Measurements from ENCODE around the gene SUPT3H.

Gene SUPT3H

DNA sequence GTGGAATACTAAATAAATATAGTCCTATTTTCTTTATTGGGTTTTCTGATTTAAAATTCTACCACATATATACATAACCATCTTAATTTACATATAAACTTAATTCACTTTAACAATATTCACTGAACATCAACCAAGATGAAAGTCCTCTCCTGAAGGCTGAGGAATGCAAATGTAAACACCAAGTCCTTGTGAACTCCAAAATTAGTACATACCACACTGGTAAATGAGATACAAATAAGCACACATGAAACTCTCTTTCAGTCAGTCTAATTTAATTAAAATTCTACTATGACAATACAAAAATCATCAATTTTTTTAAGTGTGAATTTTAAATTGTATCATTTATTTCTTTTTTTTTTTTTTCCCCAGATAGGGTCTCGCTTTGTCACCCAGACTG lies 254.7 kb downstream of the SUPT3H start:
- no peaks in the 10 kb centered on the region for H3K4me1 ChIP-seq (ENCODE audit: insufficient read depth, insufficient read length)
- H3K9ac ChIP-seq (ENCODE audit: insufficient read length, low read depth), result no peak overlapping the region
- H3K36me3 ChIP-seq (ENCODE audit: insufficient read depth, insufficient read length, low read length), result no peaks in the 10 kb centered on the region
- no peak for TF ChIP-seq ZNF274 (IDR thresholded peaks at IDR 0.05; ENCODE audit: low read depth, low read length)
- no peak for TF ChIP-seq YY1 (IDR thresholded peaks at IDR 0.05; ENCODE audit: insufficient read depth, insufficient read length)
- TF ChIP-seq SUZ12 (IDR thresholded peaks at IDR 0.05; ENCODE audit: extremely low read depth, insufficient read depth, insufficient read length), result no peak
- no peaks in the 10 kb centered on the region for H3K9me3 ChIP-seq (ENCODE audit: insufficient read depth, low read length)
- DNase-seq (ENCODE audit: low read depth, low spot score), result no peak
- no peak overlapping the region for H3K4me3 ChIP-seq (ENCODE audit: insufficient read length, low read depth)
- no peaks in the 10 kb centered on the region for H3K27me3 ChIP-seq (ENCODE audit: insufficient read depth, insufficient read length)

DNA sequence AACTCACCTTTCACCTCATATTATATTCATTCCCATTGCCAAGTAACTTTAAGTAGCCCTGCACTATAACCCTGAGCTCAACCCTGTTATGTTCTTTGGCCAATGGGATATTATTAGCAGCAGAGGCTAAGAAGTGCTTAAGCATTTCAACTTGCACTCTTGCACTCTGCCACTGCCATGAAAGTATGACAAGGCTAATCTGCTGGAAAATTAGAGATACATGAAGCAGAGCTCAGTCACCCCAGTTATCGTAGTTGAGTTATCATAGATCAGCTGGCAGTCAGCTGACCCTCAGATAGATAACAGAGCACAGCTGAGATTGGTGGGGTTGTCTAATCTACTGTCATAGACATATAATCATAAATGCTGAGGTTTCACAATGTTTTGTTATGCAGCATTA lies 259.0 kb downstream of the SUPT3H start:
- Histone ChIP-seq H3K9ac (ENCODE audit: insufficient read length, low read depth) (no peak overlapping the region), H3K27me3 (ENCODE audit: insufficient read depth, insufficient read length) (no peaks in the 10 kb centered on the region), H3K9me3 (ENCODE audit: insufficient read depth, low read length) (no peaks in the 10 kb centered on the region), H3K36me3 (ENCODE audit: insufficient read depth, insufficient read length, low read length) (no peaks in the 10 kb centered on the region), H3K4me1 (ENCODE audit: insufficient read depth, insufficient read length) (no peaks in the 10 kb centered on the region), H3K4me3 (ENCODE audit: insufficient read length, low read depth) (no peak overlapping the region)
- no peak for DNase-seq (ENCODE audit: low read depth, low spot score)
- TF ChIP-seq SUZ12 (IDR thresholded peaks at IDR 0.05; ENCODE audit: extremely low read depth, insufficient read depth, insufficient read length) (no peak), ZNF274 (IDR thresholded peaks at IDR 0.05; ENCODE audit: low read depth, low read length) (no peak), YY1 (IDR thresholded peaks at IDR 0.05; ENCODE audit: insufficient read depth, insufficient read length) (no peak)

DNA sequence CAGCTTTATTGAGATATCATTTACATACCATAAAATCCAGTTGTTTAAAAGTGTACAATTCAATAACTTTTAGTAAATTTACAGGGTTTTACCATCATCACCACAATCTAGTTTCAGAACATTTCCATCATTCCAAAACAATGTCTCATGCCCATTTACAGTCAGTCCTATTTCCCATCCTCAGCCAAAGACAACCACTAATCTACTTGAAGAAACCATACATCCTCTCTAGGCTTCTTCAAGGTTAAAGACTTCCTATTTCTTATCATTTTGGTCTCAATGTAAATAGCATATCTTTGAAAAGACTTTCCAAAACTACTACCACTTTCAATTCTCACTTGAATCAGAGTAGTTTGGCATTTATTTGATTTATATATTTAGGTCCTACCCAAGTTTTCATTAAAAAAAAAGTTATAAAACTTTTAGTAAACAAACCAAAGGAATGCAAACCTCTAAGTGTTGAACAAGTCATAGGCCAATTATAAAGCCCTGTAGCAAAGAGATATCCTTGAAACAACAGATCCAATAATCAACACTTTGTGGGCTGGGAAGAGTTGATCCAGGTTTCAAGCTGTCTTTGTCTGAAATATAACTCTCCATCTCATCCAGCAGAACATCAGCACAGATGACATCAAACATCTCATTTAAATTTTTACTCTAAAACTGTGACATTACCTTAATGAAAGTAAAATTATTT lies 260.9 kb downstream of the SUPT3H start:
- TF ChIP-seq YY1 (IDR thresholded peaks at IDR 0.05; ENCODE audit: insufficient read depth, insufficient read length) (no peak), SUZ12 (IDR thresholded peaks at IDR 0.05; ENCODE audit: extremely low read depth, insufficient read depth, insufficient read length) (no peak)
- H3K4me3 ChIP-seq (ENCODE audit: insufficient read length, low read depth), result no peak overlapping the region
- H3K9ac ChIP-seq (ENCODE audit: insufficient read length, low read depth), result no peak overlapping the region
- H3K27me3 ChIP-seq (ENCODE audit: insufficient read depth, insufficient read length), result no peaks in the 10 kb centered on the region
- H3K9me3 ChIP-seq (ENCODE audit: insufficient read depth, low read length), result no peaks in the 10 kb centered on the region
- no peaks in the 10 kb centered on the region for H3K36me3 ChIP-seq (ENCODE audit: insufficient read depth, insufficient read length, low read length)
- no peaks in the 10 kb centered on the region for H3K4me1 ChIP-seq (ENCODE audit: insufficient read depth, insufficient read length)
- no peak for DNase-seq (ENCODE audit: low read depth, low spot score)

DNA sequence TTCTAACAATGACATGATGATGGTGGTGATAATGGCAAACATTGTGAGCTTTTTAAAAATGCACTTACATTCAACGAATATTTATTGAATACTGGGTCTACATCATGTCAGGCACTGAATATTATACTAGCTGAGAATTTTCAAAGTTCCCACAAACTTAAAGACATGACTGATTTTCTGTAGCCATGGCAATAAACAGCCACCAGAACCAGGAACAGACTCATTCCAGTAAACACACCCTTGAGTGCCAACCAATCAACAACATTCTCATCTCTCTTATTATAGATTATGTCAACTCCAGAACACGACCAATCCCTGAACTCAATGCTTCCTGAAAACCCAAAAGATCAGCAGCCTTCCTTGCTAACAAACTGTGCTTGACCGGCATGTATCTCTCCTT lies 262.0 kb downstream of the SUPT3H start:
- DNase-seq (ENCODE audit: low read depth, low spot score), result no peak
- H3K4me1 ChIP-seq (ENCODE audit: insufficient read depth, insufficient read length), result no peaks in the 10 kb centered on the region
- no peak overlapping the region for H3K9ac ChIP-seq (ENCODE audit: insufficient read length, low read depth)
- TF ChIP-seq ZNF274 (IDR thresholded peaks at IDR 0.05; ENCODE audit: low read depth, low read length), result no peak
- no peak for TF ChIP-seq SUZ12 (IDR thresholded peaks at IDR 0.05; ENCODE audit: extremely low read depth, insufficient read depth, insufficient read length)
- TF ChIP-seq YY1 (IDR thresholded peaks at IDR 0.05; ENCODE audit: insufficient read depth, insufficient read length), result no peak
- no peaks in the 10 kb centered on the region for H3K9me3 ChIP-seq (ENCODE audit: insufficient read depth, low read length)
- no peak overlapping the region for H3K4me3 ChIP-seq (ENCODE audit: insufficient read length, low read depth)
- no peaks in the 10 kb centered on the region for H3K36me3 ChIP-seq (ENCODE audit: insufficient read depth, insufficient read length, low read length)
- no peaks in the 10 kb centered on the region for H3K27me3 ChIP-seq (ENCODE audit: insufficient read depth, insufficient read length)

- TF ChIP-seq SUZ12 (IDR thresholded peaks at IDR 0.05; ENCODE audit: extremely low read depth, insufficient read depth, insufficient read length), result no peak
- TF ChIP-seq YY1 (IDR thresholded peaks at IDR 0.05; ENCODE audit: insufficient read depth, insufficient read length), result no peak
- TF ChIP-seq ZNF274 (IDR thresholded peaks at IDR 0.05; ENCODE audit: low read depth, low read length), result no peak
- H3K9ac ChIP-seq (ENCODE audit: insufficient read length, low read depth), result no peak overlapping the region
- no peaks in the 10 kb centered on the region for H3K9me3 ChIP-seq (ENCODE audit: insufficient read depth, low read length)
- no peaks in the 10 kb centered on the region for H3K4me1 ChIP-seq (ENCODE audit: insufficient read depth, insufficient read length)
- H3K27me3 ChIP-seq (ENCODE audit: insufficient read depth, insufficient read length), result no peaks in the 10 kb centered on the region
- H3K4me3 ChIP-seq (ENCODE audit: insufficient read length, low read depth), result no peak overlapping the region
- H3K36me3 ChIP-seq (ENCODE audit: insufficient read depth, insufficient read length, low read length), result no peaks in the 10 kb centered on the region
- no peak for DNase-seq (ENCODE audit: low read depth, low spot score)
These were observed 265.0 kb downstream of the SUPT3H start for GRCh38 chr6:45112711-45113110.

DNA sequence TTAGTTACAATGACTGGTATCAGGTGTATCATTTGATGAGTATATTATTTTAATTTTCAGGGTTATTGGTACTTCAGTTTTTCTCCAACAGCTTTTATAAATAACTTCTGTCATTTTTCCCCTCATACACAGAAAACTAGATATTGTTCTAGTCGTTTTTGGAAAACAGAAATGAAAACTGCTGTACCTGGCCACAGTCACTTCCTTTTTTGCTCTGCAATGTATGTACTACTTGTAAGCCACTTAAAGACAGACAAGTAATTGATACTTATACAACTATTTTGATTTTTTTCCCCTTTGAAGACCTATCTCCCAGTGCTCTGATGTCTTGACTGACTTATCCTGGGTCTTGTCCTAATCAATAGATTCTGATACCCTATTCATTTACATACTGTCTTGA lies 268.2 kb downstream of the SUPT3H start:
- no peaks in the 10 kb centered on the region for H3K27me3 ChIP-seq (ENCODE audit: insufficient read depth, insufficient read length)
- no peak overlapping the region for H3K4me3 ChIP-seq (ENCODE audit: insufficient read length, low read depth)
- no peaks in the 10 kb centered on the region for H3K9me3 ChIP-seq (ENCODE audit: insufficient read depth, low read length)
- no peaks in the 10 kb centered on the region for H3K36me3 ChIP-seq (ENCODE audit: insufficient read depth, insufficient read length, low read length)
- DNase-seq (ENCODE audit: low read depth, low spot score), result no peak
- no peaks in the 10 kb centered on the region for H3K4me1 ChIP-seq (ENCODE audit: insufficient read depth, insufficient read length)
- TF ChIP-seq ZNF274 (IDR thresholded peaks at IDR 0.05; ENCODE audit: low read depth, low read length) (no peak), SUZ12 (IDR thresholded peaks at IDR 0.05; ENCODE audit: extremely low read depth, insufficient read depth, insufficient read length) (no peak), YY1 (IDR thresholded peaks at IDR 0.05; ENCODE audit: insufficient read depth, insufficient read length) (no peak)
- H3K9ac ChIP-seq (ENCODE audit: insufficient read length, low read depth), result no peak overlapping the region

DNA sequence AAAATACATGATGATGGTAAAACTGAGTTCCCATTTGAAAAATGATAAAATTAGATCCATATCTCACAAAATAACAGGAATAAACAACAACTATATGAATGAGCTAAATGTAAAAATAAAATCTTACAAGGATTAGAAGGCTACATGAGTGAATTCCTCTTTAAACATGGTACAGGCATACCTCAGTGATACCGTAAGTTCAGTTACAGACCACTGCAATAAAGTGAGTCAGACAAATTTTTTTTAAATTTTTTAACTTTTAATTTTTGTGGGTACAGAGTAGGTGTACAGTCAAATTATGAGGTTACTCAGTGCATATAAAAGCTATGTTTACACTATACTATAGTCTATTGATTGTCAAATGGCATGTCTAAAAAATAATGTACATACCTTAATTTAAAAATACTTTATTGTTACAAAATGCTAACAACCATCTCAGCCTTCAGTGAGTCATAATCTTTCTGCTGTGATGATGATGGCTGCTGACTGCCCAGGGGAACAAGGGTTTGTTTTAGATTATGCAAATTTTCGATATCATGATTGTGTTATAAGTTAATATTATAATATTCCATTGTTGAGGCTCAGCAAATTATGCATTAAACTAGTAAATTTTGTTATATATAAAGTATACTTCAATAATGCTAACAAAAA lies 272.4 kb downstream of the SUPT3H start:
- Histone ChIP-seq H3K9ac (ENCODE audit: insufficient read length, low read depth) (no peak overlapping the region), H3K27me3 (ENCODE audit: insufficient read depth, insufficient read length) (no peaks in the 10 kb centered on the region), H3K9me3 (ENCODE audit: insufficient read depth, low read length) (no peaks in the 10 kb centered on the region), H3K36me3 (ENCODE audit: insufficient read depth, insufficient read length, low read length) (no peaks in the 10 kb centered on the region), H3K4me3 (ENCODE audit: insufficient read length, low read depth) (no peak overlapping the region), H3K4me1 (ENCODE audit: insufficient read depth, insufficient read length) (no peaks in the 10 kb centered on the region)
- no peak for DNase-seq (ENCODE audit: low read depth, low spot score)
- TF ChIP-seq ZNF274 (IDR thresholded peaks at IDR 0.05; ENCODE audit: low read depth, low read length), result no peak
